Occipital lobe (tissue), 2 donors: ENCODE results near the gene ANKZF1. TPM values are rescaled to one million over a fixed set of nuclear protein-coding genes. Genes with fewer than 3 reads are reported as not detected.

Experiments used
- DNase-seq: peaks from one replicate; lab custom pipeline; 2025; lab: John Stamatoyannopoulos, UW
- total RNA-seq: library from RNA; depleted of rRNA; stranded (reverse); fragments of >200 nt; gene quantifications from one replicate; pipeline ENCODE4 v1.2.3, GENCODE V29; 2014

Gene ANKZF1
- total RNA-seq, 1 donor from 2014 or later, result 40.4 TPM

GRCh38 chr2:219228041-219228910 is 1.3 kb upstream of the ANKZF1 start:
- no peak for DNase-seq

GRCh38 chr2:219228911-219229304 is 698 bp upstream of the ANKZF1 start:
- no peak for DNase-seq

- no peak for DNase-seq
These were observed 494 bp downstream of the ANKZF1 start for GRCh38 chr2:219230059-219230540.

GRCh38 chr2:219234331-219234730 is 4.7 kb downstream of the ANKZF1 start:
- no peak for DNase-seq

- DNase-seq, result no peak
These were observed 13.7 kb downstream of the ANKZF1 start for GRCh38 chr2:219243291-219243761.

GRCh38 chr2:219244789-219245147 is 15.2 kb downstream of the ANKZF1 start:
- no peak for DNase-seq

- peak; percentile 88 for DNase-seq
These were observed 15.7 kb downstream of the ANKZF1 start, which contains the start of the genes GLB1L and STK16 for GRCh38 chr2:219245148-219245898. GLB1L (minus strand) TSS chr2:219245444; CDS start chr2:219243573, 1,871 bp downstream. STK16 (plus strand) TSS chr2:219245479; CDS start chr2:219246000, 521 bp downstream.

GRCh38 chr2:219245899-219246230 is 16.3 kb downstream of the ANKZF1 start:
- DNase-seq, result no peak

GRCh38 chr2:219246559-219246958 is 17.0 kb downstream of the ANKZF1 start:
- no peak for DNase-seq

- DNase-seq, result no peak
These were observed 18.4 kb downstream of the ANKZF1 start for GRCh38 chr2:219247678-219248642.

GRCh38 chr2:219248845-219249202 is 19.2 kb downstream of the ANKZF1 start:
- no peak for DNase-seq

- peak; percentile 37 for DNase-seq
These were observed 19.8 kb downstream of the ANKZF1 start for GRCh38 chr2:219249203-219249980.

- no peak for DNase-seq
These were observed 20.6 kb downstream of the ANKZF1 start for GRCh38 chr2:219250049-219250781.

GRCh38 chr2:219251656-219252055 is 22.1 kb downstream of the ANKZF1 start:
- DNase-seq, result no peak

- DNase-seq, result no peak
These were observed 22.5 kb downstream of the ANKZF1 start for GRCh38 chr2:219252084-219252483.

GRCh38 chr2:219252570-219252899 is 22.9 kb downstream of the ANKZF1 start:
- DNase-seq, result no peak

- DNase-seq, result no peak
These were observed 23.5 kb downstream of the ANKZF1 start, which contains the start of gene TUBA4B for GRCh38 chr2:219252900-219253752. TUBA4B (plus strand) TSS chr2:219253243; CDS start chr2:219253408, 165 bp downstream.

GRCh38 chr2:219253753-219254589 is 24.4 kb downstream of the ANKZF1 start, which contains the start of gene TUBA4A:
TUBA4A (minus strand) TSS chr2:219253918; CDS start chr2:219253858, 60 bp downstream.
- peak; percentile 87 for DNase-seq
